Medulla oblongata (tissue), 1 donor: ENCODE data around the gene IL1RAPL2.

Experiments
- DNase-seq: peaks from one replicate; pipeline ENCODE4 v3.0.0-alpha.2; 2015; ENCODE audit errors: extremely low spot score

IL1RAPL2 gene

GRCh38 chrX:105700331-105700730, 1134.3 kb downstream of the IL1RAPL2 start:
- DNase-seq: no peak

GRCh38 chrX:105701310-105702052, 1135.5 kb downstream of the IL1RAPL2 start:
- DNase-seq: no peak

- no peak for DNase-seq
Measured at GRCh38 chrX:105703876-105704275, 1137.9 kb downstream of the IL1RAPL2 start.

GRCh38 chrX:105706041-105706440, 1140.0 kb downstream of the IL1RAPL2 start:
- DNase-seq: no peak

GRCh38 chrX:105711805-105712204, 1145.8 kb downstream of the IL1RAPL2 start:
- DNase-seq: no peak

GRCh38 chrX:105715746-105716145, 1149.7 kb downstream of the IL1RAPL2 start:
- no peak for DNase-seq

GRCh38 chrX:105723966-105724735, 1158.2 kb downstream of the IL1RAPL2 start:
- no peak for DNase-seq

- no peak for DNase-seq
Measured at GRCh38 chrX:105725228-105725627, 1159.2 kb downstream of the IL1RAPL2 start.

- DNase-seq: no peak
Measured at GRCh38 chrX:105738162-105738561, 1172.2 kb downstream of the IL1RAPL2 start.

GRCh38 chrX:105744291-105744690, 1178.3 kb downstream of the IL1RAPL2 start:
- DNase-seq: no peak

- no peak for DNase-seq
Measured at GRCh38 chrX:105744946-105745345, 1178.9 kb downstream of the IL1RAPL2 start.

- no peak for DNase-seq
Measured at GRCh38 chrX:105745863-105746262, 1179.9 kb downstream of the IL1RAPL2 start.

GRCh38 chrX:105752338-105752956, 1186.4 kb downstream of the IL1RAPL2 start:
- no peak for DNase-seq

GRCh38 chrX:105753411-105753810, 1187.4 kb downstream of the IL1RAPL2 start:
- no peak for DNase-seq

GRCh38 chrX:105754286-105754964, 1188.4 kb downstream of the IL1RAPL2 start:
- DNase-seq: no peak

- no peak for DNase-seq
Measured at GRCh38 chrX:105755109-105755508, 1189.1 kb downstream of the IL1RAPL2 start.

GRCh38 chrX:105758754-105759153, 1192.8 kb downstream of the IL1RAPL2 start:
- no peak for DNase-seq

- DNase-seq: no peak
Measured at GRCh38 chrX:105759598-105759997, 1193.6 kb downstream of the IL1RAPL2 start.

- no peak for DNase-seq
Measured at GRCh38 chrX:105765691-105766090, 1199.7 kb downstream of the IL1RAPL2 start.

- DNase-seq: no peak
Measured at GRCh38 chrX:105773801-105774200, 1207.8 kb downstream of the IL1RAPL2 start.

- no peak for DNase-seq
Measured at GRCh38 chrX:105775679-105776078, 1209.7 kb downstream of the IL1RAPL2 start.

GRCh38 chrX:105781804-105782203, 1215.8 kb downstream of the IL1RAPL2 start:
- DNase-seq: no peak
